GM21529 (cell line): ENCODE results near the gene SIRPA.

Source experiments
- ATAC-seq: cut with Tn5 transposase; IDR thresholded peaks from one replicate; pipeline ENCODE4 v1.9.1; 2021; ENCODE audit not compliant: unreplicated experiment

SIRPA gene

DNA sequence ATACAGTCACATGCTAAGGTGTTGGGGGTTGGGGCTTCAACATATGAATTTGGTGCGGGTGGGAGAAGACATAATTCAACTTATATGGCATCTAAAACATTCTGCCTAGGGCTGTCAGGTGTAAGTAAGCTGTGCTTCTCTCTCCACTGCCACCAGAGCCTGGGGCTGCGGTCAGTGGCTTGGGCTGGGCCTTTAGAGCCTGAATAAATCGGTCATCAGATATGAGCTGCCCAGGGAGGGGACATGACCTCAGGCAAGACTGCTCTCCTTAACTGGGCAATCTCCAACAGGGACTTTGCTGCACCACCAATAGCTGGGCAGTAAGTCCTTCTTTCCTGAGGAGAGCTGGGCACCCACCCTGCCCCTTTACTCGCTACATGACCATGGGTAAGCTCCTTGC is 24.9 kb upstream of the SIRPA start:
- ATAC-seq, result no peak

DNA sequence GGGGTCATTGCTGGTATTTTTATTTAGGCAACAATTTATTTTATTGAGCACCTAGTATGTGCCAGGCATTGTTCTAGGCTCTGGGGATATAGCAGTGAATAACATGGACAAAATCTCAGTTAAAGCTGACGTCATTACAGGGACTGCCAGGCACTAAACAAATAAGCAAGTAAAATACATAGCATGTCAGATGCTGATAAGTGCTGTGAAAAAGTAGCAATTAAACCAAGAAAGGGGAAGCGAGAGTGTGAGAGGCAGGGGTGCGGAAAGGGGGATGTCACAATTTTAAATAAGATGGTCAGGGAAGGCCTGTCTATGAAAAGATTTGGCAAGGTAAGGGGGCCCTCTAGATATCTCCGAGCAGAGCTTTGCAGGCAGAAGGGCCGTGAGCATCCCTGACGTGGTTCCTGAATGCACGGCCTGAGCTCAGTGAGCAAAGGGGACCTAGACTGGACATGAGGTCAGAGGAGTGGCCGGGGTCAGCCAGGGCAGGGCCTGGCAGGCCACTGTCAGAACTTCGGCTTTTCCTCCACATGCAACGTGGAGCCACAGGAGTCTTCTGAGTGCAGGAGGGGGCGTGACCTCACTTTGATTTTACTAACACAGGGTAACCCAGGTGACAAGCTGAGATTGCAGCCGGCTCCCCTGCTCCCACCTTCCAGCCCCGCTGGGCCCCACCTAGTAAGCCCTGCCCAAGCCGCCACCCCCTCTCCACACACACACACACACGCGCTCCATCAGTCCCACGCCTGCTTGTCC is 24.2 kb upstream of the SIRPA start:
- peak; percentile 66 for ATAC-seq

DNA sequence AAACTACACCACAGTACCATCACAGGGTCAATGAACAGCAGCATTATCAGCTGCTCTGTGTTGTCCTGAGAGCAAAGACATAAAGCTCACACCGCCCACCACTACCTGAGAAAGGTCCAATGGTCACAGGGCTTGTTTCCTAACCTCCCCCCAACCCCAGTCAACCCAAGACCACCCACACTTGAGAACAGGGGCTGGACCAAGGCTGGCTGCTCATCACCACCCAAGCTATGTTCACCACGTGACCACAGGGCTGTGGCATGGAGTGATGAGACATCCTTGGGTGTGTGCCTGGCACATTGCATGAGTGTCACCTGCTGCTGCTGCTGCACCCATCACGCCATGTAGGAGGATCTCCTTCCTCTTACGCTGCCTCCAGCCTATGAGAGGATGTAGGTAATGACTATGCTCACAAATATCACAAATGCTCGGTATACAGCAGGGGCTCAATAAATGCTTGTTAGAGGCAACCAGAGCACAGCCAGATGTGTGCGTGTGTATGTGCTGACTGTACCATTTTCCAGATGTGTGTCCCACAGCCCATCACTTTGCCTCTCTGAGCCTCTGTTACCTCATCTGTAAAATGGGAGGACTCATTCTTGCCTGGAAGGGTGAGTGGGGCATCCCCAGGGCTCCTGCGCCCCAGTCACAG is 23.3 kb upstream of the SIRPA start:
- ATAC-seq, result peak; percentile 49

DNA sequence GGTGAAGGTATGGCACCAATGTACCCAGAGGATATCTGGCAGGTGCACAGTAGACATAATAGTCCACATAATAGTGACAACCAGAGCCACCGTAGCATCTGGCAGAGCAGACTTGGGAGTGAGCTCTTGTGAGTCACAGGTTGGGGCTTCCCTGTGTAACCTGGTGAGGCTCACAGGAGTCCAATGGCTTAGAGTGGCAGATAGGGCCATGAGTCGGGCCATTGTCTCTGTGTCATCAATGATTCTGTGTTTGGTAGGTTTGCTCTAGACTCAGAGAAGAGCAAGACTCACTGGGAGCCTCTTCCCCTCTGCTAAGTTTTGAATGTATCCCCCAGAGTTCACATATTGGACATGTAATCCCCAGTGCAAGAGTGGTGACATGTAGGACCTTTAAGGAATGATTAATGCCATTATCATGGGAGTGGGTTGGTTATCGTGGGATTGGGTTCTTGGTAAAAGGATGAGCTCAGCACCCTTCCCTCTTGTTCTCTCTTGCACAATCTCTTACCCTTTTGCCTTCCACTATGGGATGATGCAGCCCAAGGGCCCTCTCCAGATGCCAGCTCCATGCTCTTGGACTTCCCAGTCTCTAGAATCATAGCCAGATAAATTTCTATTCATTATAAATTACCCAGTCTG is 22.6 kb upstream of the SIRPA start:
- ATAC-seq, result no peak

DNA sequence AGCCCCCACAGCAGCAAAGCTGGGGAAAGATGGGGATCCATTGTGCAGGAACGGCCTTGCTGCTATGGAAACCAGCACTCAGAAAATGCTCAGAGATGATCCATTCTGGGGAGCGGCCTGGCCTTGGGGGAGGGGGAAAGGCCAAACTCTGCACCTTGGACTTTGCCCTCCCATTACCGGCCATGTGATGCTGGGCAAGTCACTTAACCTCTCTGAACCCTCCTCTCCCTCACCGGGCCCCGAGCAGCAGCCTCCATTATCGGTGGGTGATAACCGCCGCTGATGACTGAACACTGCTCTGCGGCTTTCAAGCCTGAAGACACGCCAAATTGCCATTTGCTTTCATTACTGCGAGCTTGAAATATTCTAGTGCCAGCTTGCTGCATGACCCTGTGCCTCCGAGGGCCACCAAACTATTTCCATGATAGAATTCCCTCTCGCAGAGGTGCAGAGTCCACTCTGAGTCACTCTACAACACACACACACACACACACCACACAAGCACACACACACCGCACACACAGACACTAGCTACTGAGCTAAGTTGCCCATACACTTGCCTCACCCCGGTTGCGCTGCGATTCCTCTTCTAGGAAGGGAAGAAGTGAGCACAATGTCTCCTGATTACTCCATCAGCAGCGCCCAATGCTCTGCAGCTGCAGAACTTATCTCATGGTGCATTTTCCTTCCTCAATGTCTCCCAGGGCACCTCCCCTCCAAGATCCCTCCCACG is 20.6 kb upstream of the SIRPA start:
- ATAC-seq, result no peak

DNA sequence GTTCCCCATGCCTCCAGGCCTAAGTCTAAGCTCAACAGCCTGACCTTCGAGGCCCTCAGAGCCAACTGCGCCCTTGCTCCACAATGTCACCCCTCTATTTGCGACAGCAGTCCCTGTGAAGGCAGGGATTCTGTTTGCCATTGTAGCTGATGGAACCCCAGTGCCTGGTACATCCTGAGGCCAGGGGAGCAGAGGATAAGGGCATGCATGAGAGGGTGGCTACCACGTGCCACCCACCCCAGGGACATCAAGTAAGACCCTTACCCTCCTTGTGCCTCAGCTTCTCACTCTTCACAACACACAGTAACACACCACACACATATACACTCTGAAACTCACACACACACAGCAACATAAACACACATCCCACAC is 20.0 kb upstream of the SIRPA start:
- ATAC-seq, result no peak

DNA sequence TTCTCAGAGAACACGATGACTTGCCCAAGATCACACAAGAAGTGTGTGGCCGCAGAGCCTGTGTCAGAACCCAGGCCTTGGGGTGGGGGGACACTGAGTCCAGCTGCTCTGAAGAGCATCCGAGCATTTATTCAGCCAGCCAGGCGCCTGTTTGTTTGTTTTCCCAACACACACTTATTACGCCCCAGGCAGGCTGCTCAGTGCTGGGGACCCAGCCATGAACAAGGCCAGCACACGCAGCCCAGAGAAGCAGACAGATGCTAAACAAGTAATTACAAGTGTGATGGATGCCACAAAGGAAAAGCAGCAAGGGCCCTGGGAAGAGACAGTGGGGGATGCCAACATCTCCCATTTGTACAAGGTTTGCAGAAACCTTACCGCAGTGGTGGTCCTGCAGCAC is 19.4 kb upstream of the SIRPA start:
- no peak for ATAC-seq

DNA sequence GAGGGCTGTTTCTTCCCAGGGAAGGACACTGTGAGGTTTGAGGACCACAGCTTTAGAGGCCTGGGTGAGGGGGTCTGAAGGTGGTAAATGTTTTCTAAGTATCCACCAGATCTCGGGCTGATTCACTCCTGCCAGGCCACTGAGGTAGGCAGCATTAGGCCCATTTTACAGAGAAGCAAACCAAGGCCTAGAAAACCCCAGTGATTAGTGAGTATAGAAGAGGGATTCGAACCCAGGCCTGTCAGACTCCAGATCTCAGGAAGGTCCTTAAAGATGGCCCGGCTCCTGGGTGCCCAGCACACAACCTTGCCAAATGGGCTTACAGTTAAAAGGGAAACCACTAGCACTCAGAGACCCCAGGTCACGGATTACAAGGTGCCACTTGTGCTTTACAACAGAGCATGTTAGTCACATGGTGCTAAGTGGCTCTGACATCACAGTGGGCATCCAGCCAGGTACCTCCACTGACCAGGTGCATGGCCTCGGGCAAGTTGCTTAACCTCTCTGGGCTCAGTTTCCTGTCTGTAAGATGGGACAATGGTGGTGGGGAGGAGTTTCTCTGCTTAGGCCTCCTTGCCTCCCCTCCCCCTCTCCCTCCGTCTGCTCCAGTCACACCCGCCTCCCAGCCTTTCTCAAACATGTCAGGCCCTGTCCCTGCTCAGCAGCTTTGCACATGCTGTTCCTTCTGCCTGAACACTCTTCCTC is 18.8 kb upstream of the SIRPA start:
- ATAC-seq, result no peak

DNA sequence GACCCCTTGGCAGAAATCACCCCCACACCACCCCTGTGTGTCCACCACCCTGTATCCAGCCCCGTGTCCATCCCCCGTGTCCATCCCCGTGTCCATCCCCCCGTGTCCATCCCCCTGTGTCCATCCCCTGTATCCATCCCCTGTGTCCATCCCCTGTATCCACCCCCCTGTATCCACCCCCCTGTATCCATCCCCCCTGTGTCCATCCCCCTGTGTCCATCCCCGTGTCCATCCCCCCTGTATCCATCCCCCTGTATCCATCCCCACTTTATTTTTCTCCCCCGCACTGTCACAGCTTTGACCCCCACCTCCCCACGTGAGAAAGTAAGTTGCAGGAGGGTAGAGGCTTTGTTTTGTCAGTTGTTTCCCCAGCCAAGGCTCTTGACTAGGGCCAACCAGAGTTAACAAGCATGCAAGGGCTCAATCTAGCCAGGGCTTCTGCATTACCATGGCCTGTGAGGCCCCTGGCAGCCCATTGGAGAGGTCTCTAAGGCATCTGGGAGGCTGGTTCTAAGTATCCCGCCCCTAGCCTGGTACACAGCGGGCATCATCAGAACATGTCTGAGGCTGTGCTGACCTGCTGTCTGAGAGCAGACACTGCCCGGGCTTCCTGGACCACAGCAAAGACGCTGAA is 18.1 kb upstream of the SIRPA start:
- ATAC-seq, result no peak

DNA sequence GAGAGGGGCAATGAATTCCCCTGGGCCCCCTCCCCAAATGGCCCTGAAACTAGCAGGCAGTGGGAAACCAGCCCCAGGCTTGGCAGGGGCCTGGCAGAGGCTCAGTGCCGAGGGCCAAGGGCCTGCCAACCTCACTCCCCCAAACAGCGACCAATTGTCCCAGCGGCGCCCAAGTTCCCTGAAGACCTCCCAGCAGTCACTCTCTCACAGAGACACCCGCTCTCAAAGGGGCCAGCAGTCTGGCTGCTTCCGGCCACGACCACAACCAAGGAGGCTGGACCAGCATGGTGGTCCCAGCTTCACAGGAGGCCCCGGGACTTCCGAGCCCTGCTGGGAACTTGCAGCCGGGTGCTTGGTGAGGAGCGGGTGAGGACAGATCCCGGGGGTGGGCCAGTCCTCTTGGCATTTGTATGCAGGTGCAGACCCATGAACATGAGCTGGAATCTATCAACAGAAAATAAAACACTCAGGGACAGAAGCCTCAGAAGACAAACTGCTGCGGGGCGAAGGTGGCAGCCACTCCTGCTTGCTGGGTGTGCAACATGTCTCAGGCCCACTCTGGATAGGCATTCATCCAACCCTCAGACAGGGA is 17.5 kb upstream of the SIRPA start:
- no peak for ATAC-seq

DNA sequence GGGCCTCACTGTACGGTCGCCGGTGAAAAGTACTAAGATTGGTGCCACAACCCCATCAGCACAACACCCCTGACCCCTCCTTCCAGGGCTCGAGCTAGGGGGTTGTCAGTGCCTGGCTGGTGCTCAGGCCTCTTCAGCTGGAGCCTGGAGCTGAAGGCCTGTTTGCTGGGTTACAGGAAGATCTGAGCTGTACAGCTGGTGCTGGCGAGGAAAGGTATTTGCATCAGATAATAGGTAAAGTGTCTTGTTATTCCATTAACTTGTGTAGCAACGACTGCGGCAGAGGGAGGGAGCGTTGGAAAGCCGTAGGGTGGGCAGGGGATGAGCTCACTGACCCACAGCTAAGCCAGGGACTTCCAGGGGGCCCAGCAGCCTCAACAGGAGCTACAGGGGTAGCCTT is 15.8 kb upstream of the SIRPA start:
- no peak for ATAC-seq

DNA sequence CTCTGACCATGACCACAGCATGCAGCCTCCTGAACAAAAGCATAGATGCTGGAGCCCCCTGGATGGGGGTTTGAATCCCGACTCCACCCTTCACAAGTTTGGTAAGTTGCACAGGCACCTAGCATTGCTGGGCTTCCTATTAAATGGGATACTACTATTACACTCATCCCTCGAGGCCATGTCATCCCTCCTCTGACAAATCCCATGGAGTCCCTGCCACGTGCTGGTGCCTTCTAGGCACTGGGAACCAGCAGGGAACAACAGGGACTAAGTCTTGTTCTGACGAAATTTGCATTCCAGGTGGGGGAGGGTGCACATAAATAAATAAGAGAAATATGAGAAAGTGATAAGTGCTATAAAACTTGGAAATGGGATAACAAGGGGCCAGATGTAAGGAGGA is 15.3 kb upstream of the SIRPA start:
- ATAC-seq, result no peak

DNA sequence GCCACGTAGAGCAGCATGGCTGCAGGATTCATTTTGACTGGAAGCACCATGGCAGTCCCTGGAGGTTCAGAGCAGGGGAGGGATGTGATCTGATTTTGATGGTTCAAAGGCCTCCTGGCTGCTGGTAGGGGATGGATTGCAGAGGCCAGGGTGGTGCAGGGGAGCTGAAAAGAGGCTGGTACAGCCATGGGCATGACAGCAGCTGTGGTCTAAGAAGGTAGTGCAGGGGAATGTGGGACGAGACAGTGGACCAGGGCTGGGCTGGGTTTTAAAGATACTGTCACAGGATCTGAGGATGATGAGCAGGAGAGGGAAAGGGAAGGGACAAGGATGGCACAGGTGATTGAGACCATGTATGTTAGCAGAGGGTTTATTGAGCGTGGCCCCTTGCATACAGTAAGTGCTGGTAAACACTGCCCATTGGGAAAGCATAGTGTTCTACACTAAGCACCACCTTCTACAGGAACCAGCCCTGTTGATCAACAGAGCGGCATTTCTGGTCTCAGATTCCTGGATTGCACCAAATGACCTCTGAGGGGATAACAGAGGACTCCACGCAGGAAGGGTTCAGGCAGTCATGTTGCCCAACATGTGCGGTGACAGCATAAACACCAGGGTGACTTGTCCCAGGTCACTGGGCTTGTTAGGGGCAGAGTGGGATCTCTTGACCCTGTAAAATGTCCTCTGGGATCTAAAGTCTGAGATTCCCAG is 14.5 kb upstream of the SIRPA start:
- ATAC-seq, result no peak

DNA sequence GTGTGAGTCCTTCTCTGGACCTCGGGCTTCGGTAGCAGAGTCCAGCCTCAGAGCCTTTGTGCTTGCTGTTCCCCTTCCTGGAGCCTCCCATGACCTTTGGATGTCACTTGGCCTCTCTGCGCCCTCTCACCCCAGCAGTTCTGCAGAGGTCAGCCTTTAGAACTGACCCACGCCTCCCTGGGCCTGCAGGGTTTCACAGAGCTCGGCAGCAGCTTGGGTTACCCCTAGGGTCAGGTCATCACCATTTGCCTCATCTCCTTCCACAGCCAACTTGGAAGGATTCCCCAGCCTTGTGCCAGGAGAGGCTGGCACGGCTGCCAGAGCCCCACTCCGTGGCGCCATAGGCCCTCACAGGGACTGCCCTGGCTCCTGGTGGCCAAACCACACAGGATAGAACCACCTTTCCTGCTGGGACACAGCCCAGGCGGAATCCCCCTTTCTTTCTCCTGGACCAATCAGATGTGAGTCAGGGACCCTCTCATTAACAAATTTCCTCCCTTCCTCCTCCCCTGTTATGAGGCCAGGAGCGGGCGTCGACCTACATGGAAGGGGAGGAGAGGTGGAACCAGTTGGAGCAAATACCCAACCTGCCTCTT is 13.9 kb upstream of the SIRPA start:
- no peak for ATAC-seq

DNA sequence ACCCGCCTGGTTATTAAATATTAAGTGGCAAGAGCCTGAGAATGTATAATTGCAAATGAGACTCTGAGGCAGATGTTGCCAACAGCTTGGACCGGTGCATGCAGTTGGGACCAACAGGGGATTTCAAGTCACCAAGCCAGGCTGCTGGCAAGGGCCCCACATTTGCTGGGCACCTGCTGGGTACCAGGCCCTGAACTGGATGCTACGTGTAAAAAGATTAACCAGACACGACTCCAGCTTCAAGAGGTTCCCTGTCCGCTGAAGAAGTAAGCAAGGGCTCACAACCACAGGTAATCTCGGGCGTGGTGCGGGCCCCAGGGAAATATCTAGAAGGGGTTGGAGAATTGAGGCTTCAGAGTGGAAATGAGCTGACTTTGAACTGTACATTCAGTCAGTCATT is 13.2 kb upstream of the SIRPA start:
- no peak for ATAC-seq

DNA sequence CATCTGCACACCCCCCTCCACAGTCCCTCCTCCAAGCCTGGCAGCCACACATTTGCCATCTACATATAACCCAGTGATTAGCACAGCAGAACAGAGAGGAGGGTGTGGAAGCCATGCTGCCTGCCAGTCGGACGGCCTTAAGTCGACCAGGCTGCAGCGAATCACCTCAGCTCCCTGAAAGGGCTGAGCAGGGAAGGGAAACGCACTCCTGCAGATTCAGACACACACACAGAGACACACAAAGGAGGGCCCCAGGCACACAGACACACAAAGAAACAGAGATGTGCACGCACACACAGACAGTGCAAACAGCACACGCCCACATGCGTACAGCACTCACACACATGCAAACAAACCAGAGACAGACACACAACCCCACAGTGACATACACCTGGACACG is 11.2 kb upstream of the SIRPA start:
- ATAC-seq, result no peak

DNA sequence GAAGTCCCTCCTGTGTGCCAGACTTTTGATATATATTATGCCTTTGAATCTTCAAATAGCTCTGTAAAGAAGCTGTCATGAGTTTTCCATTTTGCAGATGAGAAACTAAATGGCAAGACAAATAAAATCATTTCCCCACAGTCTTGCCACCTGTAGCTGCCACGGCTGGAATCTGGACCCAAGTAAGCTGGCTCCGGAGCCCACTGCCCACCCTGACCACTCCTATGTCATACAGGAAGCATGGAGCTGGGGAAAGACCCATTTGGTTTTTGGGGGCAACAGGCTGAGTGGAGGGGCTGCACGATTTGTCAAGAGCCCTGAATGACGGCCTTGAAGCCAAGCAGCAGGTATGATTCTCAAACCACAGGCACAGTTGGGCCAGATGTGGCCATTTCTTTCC is 10.0 kb upstream of the SIRPA start:
- ATAC-seq, result no peak

DNA sequence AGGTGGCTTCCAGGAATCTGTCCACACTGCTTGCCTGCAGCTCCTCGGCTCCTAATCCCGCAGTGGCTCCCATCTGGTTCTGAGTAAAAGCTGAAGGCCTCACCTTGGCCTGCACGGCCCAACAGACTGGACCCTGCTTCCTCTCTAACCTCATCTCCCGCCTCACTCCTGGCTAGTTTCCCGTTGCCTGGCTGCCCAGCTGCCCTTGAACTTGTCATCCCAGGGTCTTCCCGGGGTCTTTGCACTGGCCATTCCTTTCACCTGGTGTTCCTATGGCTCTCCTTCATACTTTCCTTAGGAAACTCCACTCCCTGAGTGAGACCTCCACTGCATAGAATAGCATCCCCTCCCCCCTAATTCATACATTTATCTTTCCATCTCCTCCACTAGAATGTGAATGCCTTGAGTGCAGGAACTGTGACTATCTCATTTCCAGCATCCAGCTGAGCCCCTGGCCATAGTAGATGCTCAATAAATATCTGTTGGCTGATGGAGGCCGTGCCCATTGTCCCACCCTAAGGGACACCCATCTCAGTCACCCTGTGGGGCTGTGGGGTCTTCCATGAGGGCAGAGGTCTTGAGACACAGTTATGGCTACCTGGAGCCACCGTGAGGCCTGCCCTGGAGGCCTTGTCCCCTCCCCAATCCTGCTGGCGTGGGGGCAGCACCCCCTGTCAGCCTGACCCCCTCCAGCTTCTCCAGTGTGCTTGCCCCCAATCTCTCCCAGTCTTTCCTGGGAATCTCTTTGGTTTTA is 9.1 kb upstream of the SIRPA start:
- no peak for ATAC-seq

DNA sequence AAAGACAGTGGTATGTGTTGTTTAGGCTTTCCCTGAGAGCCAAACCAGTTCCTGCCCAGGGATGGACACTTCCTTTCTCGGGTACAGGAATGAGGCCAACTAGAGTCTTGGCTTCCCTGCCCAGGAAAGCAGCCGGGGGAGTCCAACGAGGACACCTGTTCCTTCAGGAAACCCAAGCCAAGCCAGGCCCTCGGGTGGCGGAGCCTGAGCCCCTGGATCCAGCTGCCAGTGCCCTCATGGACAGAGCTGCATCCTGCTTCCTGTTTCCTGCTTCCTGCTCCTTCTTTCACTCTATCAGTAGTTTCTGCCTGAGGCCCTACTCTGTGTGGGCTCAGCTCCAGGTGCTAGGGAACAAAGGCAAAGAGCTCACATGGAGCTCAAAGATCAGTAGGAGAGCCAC is 7.9 kb upstream of the SIRPA start:
- ATAC-seq, result no peak
